Measurements from ENCODE around the gene LIN7A.

LIN7A gene

DNA sequence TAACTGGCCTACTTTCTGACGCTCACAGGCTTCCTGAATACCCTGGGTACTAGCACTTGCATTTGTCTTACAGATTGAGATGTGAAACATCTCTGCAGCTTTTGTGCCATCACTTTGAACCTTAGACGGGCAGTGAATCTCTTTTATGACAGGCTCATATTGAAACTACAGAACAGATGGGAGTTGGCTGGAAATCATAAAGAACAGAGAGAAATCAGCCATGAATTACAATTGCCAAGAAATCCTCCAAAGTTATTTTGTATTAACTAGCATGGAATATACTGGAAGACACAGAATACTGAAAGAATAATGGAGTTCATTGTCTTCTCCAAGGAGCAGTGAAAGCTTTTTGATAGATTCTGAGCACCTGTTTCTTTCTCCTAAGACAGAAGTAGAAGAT is 188.3 kb downstream of the LIN7A start:
- DNase-seq (ENCODE audit: low read depth): no peak

DNA sequence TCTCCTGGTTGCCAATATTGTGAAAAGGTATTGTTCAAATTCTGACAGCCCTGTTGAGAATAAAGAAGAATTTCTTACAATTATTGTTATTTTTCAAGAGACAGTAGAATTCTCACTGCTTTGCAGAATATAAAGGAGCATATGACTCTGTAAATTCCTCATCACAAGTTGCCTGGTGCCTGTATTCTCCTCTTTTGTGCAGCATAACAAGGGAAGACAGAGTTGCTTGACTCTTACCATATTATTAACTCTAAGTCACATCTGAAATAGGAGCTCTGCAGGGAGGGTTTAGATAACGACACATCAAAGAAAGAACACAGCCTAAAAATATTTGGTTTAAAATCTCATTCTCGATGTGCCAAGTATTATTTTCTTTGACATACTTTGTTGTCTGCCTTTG is 189.9 kb downstream of the LIN7A start:
- no peak for DNase-seq (ENCODE audit: low read depth)

DNA sequence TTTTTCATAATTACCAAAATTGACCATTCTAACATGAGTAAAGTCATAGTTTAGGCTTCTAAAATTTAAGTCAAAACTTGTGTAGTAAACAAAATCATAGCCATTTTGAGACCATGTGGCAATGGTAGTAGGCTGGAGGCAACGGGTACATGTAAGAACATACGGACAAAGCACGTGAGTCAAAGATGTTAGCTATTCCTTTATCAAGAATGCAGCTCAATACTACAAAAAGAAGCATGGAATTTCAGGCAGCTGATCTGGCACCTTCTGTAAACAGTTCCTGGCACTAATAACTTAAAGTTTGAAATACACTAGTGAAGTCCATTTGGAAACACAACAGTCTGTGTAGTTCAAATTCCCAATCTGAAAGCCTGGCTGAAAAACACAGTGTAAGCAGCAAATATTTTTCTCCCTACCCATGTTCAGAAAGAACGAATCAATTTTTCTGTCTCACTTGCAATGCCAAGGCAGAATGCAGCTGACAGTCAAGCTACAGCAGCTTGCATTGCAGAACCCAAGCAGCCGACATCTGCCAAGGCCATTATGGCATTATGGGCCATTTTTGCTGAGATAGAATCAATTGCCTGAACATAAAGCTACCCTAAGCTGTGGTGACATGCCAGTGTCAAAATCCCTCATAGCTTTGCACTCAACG is 191.8 kb downstream of the LIN7A start:
- no peak for DNase-seq (ENCODE audit: low read depth)

All from CMK (cell line).